ENCODE results near the gene ZNF879. TPM values are rescaled to one million over a fixed set of nuclear protein-coding genes. Genes with fewer than 3 reads are reported as not detected.

Gene ZNF879
- total RNA-seq, 2 donors from 2014 or later: 5.8 to 6.6 TPM

DNA sequence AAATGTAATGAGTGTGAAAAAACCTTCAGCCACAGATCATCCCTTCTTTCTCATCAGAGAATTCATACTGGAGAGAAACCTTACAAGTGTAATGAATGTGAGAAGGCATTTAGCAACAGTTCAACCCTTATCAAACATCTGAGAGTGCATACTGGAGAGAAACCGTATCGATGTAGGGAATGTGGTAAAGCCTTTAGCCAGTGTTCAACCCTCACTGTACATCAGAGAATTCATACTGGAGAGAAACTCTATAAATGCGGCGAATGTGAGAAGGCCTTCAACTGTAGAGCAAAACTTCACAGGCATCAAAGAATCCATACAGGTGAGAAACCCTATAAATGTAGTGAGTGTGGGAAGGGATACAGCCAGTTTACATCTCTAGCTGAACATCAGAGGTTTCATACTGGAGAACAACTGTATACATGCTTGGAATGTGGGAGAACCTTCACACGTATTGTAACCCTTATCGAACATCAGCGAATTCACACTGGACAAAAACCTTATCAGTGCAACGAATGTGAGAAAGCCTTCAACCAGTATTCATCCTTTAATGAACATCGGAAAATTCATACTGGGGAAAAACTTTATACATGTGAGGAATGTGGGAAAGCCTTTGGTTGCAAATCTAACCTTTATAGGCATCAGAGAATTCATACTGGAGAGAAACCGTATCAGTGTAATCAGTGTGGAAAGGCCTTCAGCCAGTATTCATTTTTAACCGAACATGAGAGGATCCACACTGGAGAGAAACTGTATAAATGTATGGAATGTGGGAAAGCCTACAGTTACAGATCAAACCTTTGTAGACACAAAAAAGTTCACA is 55.8 kb downstream of the ZNF879 start:
- peaks cover 94% of the 10 kb centered on the region for H3K9me3 ChIP-seq (ENCODE audit: control insufficient read depth, low read length)
- H3K36me3 ChIP-seq (ENCODE audit: control insufficient read depth, insufficient read depth, low read length): peaks cover 39% of the 10 kb centered on the region
- H3K27me3 ChIP-seq (ENCODE audit: control insufficient read depth, insufficient read depth, low read length, poor library complexity, severe bottlenecking): no peaks in the 10 kb centered on the region
- no peak for TF ChIP-seq CTCF (conservative IDR thresholded peaks at IDR 0.05)
- no peak overlapping the region for H3K27ac Mint-ChIP-seq
- 91 to 93% methylated on average over 9 to 11 of the region's 11 CpGs for WGBS, 2 experiments (ENCODE audit: insufficient coverage in 1 of 2, insufficient read length in 1 of 2)
- H3K4me3 Mint-ChIP-seq: no peak overlapping the region
- H3K27me3 Mint-ChIP-seq (ENCODE audit: insufficient read depth): peaks cover 3% of the 10 kb centered on the region
- peaks cover 90% of the 10 kb centered on the region for H3K9me3 Mint-ChIP-seq
- no peak overlapping the region for H3K9ac ChIP-seq (ENCODE audit: extremely low read depth, low read length, poor library complexity, severe bottlenecking)
- no peaks in the 10 kb centered on the region for H3K4me1 ChIP-seq (ENCODE audit: control insufficient read depth, insufficient read depth, low read length)
- H3K36me3 Mint-ChIP-seq (ENCODE audit: low read depth): peaks cover 66% of the 10 kb centered on the region
- H3K4me1 Mint-ChIP-seq: no peaks in the 10 kb centered on the region
- no peak overlapping the region for H3K27ac ChIP-seq (ENCODE audit: low read depth, low read length)
- no peak for DNase-seq
- H3K4me3 ChIP-seq (ENCODE audit: low read length): peak overlapping the region; percentile 62

DNA sequence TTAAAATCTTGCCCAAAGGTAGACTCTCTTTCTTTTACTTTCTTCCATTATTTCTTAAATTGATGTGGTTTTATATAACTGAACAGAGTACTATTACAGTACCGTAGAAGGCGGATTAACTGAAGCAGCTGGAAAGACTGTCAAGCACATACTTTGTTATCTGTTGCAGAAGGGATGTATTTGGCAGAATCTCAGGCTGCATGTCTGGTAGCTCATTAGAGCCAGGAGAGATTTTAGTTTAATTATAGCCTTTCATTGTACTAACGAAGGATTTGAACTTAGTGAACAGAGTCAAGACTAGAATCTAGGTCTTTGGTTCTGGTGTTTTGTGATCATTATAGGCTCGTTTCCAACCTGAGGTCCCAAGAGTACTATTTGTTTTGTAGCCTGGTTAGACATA is 57.1 kb downstream of the ZNF879 start:
- Mint-ChIP-seq H3K9me3 (peaks cover 92% of the 10 kb centered on the region), H3K4me3 (no peak overlapping the region), H3K36me3 (ENCODE audit: low read depth) (peaks cover 58% of the 10 kb centered on the region), H3K27ac (no peak overlapping the region), H3K4me1 (no peaks in the 10 kb centered on the region), H3K27me3 (ENCODE audit: insufficient read depth) (peaks cover 4% of the 10 kb centered on the region)
- Histone ChIP-seq H3K9me3 (ENCODE audit: control insufficient read depth, low read length) (peaks cover 98% of the 10 kb centered on the region), H3K4me1 (ENCODE audit: control insufficient read depth, insufficient read depth, low read length) (no peaks in the 10 kb centered on the region), H3K4me3 (ENCODE audit: low read length) (peak overlapping the region; percentile 68), H3K27me3 (ENCODE audit: control insufficient read depth, insufficient read depth, low read length, poor library complexity, severe bottlenecking) (no peaks in the 10 kb centered on the region), H3K9ac (ENCODE audit: extremely low read depth, low read length, poor library complexity, severe bottlenecking) (no peak overlapping the region), H3K27ac (ENCODE audit: low read depth, low read length) (no peak overlapping the region), H3K36me3 (ENCODE audit: control insufficient read depth, insufficient read depth, low read length) (peaks cover 39% of the 10 kb centered on the region)
- WGBS, 2 experiments (ENCODE audit: insufficient coverage in 1 of 2, insufficient read length in 1 of 2): 85 to 100% methylated on average over 1 to 4 of the region's 4 CpGs
- DNase-seq: no peak
- no peak for TF ChIP-seq CTCF (conservative IDR thresholded peaks at IDR 0.05)

Other genes starting within 250 kb of the ZNF879 start
- gene ZNF354B, start 163.9 kb upstream of the ZNF879 start, total RNA-seq: 10 to 100 TPM; 24.3 to 26.0 TPM
- gene ZFP2, start 127.9 kb upstream of the ZNF879 start, total RNA-seq: 1 to 10 TPM; 1.8 to 3.3 TPM
- gene ZNF454, start 82.6 kb upstream of the ZNF879 start, total RNA-seq: under 1 TPM in 1 of 2 donors, not detected in 1; 0.86 TPM
- gene GRM6, start 28.5 kb upstream of the ZNF879 start, total RNA-seq: not detected
- 1 to 10 TPM; 3.4 to 4.8 TPM for gene ZNF354C, start 36.6 kb downstream of the ZNF879 start, total RNA-seq